Karpas-422 (cell line): ENCODE data around the gene ECPAS. TPM values are rescaled to one million over a fixed set of nuclear protein-coding genes. Genes with fewer than 3 reads are reported as not detected.

Source experiments
- small RNA-seq: library from RNA; depleted of rRNA; stranded (forward); fragments of <200 nt; gene quantifications from one replicate; pipeline ENCODE3, GENCODE V24; 2014
- total RNA-seq: library from RNA; depleted of rRNA; stranded (reverse); fragments of >200 nt; shearing (Covaris generic); gene quantifications from 2 replicates; pipeline ENCODE4 v1.2.3, GENCODE V29; 2014; ENCODE audit warnings: low replicate concordance; rRNA removed

Gene ECPAS
- total RNA-seq, 1 experiment from 2014 or later, result 62.8 TPM

Small RNA genes within 50 kb of the gene (small RNA-seq; reads per million reads assigned to genes)
- not detected for gene RNA5SP294

Other genes starting within 250 kb of the ECPAS start
- gene OR2K2, start 154.2 kb downstream of the ECPAS start, total RNA-seq, result 0.41 TPM in 1 of 2 replicates, not detected in the other
- 0.04 and 0.19 TPM in 2 replicates for gene ZNF483, start 40.8 kb upstream of the ECPAS start, total RNA-seq
- not detected in 2 replicates for gene PTGR1, start 115.3 kb upstream of the ECPAS start, total RNA-seq
- 8.7 and 10.2 TPM in 2 replicates for gene DNAJC25, start 147.0 kb upstream of the ECPAS start, total RNA-seq
- gene GNG10, start 177.2 kb upstream of the ECPAS start, total RNA-seq, result 22.6 and 46.0 TPM in 2 replicates